K562 (cell line): ENCODE measurements around the gene SAMD10. TPM values are rescaled to one million over a fixed set of nuclear protein-coding genes. Genes with fewer than 3 reads are reported as not detected.
A peak's percentile ranks its signal among the peaks of the same experiment; 100 is the strongest.

Experiments
- ATAC-seq: fragments of 200-7000 bp; cut with Tn5 transposase; 3 replicates; pipeline ENCODE4 v1.9.1; 2020; ENCODE audit warnings: moderate library complexity
- BruUV-seq: library from RNA; stranded (reverse); fragments of 400-500 nt; replicated peaks from 2 replicates; lab custom pipeline; 2021; lab: Mats Ljungman, UMichigan
- CTCF ChIA-PET: fragments of 300-600 bp; formaldehyde crosslinking; extraction: SDS; loops from one replicate; lab custom pipeline; 2021; ENCODE audit warnings: low intra/inter-chr PET ratio; lab: Yijun Ruan, JAX
- POLR2A ChIA-PET: fragments of 300-600, 350-650 bp; sonication (Branson Sonifier 250); formaldehyde crosslinking; extraction: SDS; loops from one replicate; lab custom pipeline; 2021; ENCODE audit warnings: antibody characterized with exemption, inconsistent platforms; lab: Yijun Ruan, JAX
- DNase-seq, 4 experiments: peaks; one replicate each; pipeline versions ENCODE4 v3.0.0 to v3.0.0-alpha.2; 2011 to 2018; ENCODE audit warnings: low spot score in 3 of 4, mixed read lengths in 3 of 4; ENCODE audit errors: extremely low read depth in 1 of 4
- FAIRE-seq: peaks from 2 replicates; lab custom pipeline; 2011; peaks lifted over from hg19 to GRCh38; lab: Jason Lieb, UNC
- H2AFZ ChIP-seq: 2 replicates; pipeline ENCODE4 v1.6.0; 2011; ENCODE audit warnings: low read depth, low read length, control low read depth, inconsistent platforms
- H3K27ac ChIP-seq: fragments of 200-600 bp; 3 replicates; pipeline ENCODE4 v1.8.0; 2011; ENCODE audit warnings: low read depth, mild to moderate bottlenecking, control low read depth, inconsistent platforms, low read length, moderate library complexity, mixed read lengths; ENCODE audit errors: extremely low read depth
- H3K27me3 ChIP-seq, 2 experiments: fragments of 300-600 bp in 1 of 2; 2 replicates in 1 of 2; 3 replicates in 1 of 2; pipeline versions ENCODE4 v1.6.0 to v1.8.0; 2011; ENCODE audit warnings: inconsistent platforms in 2 of 2, low read length in 2 of 2, mild to moderate bottlenecking in 1 of 2, mixed read lengths in 1 of 2, moderate library complexity in 1 of 2; ENCODE audit not compliant: control insufficient read depth in 2 of 2, insufficient read depth in 2 of 2
- H3K36me3 ChIP-seq: fragments of 300-600 bp; 3 replicates; pipeline ENCODE4 v1.8.0; 2011; ENCODE audit warnings: mild to moderate bottlenecking, low read length, inconsistent platforms; ENCODE audit not compliant: control insufficient read depth, insufficient read depth
- H3K4me1 ChIP-seq, 2 experiments: fragments of 200-600 bp in 1 of 2; replicated peaks in 1 of 2; 2 replicates in 1 of 2; 3 replicates in 1 of 2; pipeline versions ENCODE4 v1.5.1 to v1.8.0; 2011; ENCODE audit warnings: inconsistent platforms in 2 of 2, low read length in 2 of 2, mild to moderate bottlenecking in 1 of 2, mixed read lengths in 1 of 2, moderate library complexity in 1 of 2; ENCODE audit not compliant: control insufficient read depth in 2 of 2, insufficient read depth in 2 of 2
- H3K4me2 ChIP-seq: 2 replicates; pipeline ENCODE4 v1.6.1; 2011; ENCODE audit warnings: low read length, control low read depth, inconsistent platforms, mixed read lengths; ENCODE audit not compliant: insufficient read depth
- H3K4me3 ChIP-seq: fragments of 200-600 bp; sonication (generic), shearing (Covaris generic); 2 replicates; pipeline ENCODE4 v1.5.1; 2016; ENCODE audit warnings: control low read depth, inconsistent platforms
- H3K79me2 ChIP-seq: fragments of 200-600 bp; 3 replicates; pipeline ENCODE4 v1.8.0; 2011; ENCODE audit warnings: low read length, inconsistent platforms; ENCODE audit not compliant: control insufficient read depth, insufficient read depth
- H3K9ac ChIP-seq, 2 experiments: 2 replicates each; pipeline versions ENCODE4 v1.6.0 to v1.6.1; 2011; ENCODE audit warnings: low read depth in 2 of 2, low read length in 2 of 2, control low read depth in 1 of 2, inconsistent platforms in 1 of 2, mild to moderate bottlenecking in 1 of 2, mixed read lengths in 1 of 2; ENCODE audit not compliant: insufficient read depth in 1 of 2
- H3K9me1 ChIP-seq: one replicate; pipeline ENCODE4 v1.6.0; 2011; ENCODE audit warnings: inconsistent platforms, mild to moderate bottlenecking, low read length, moderate library complexity; ENCODE audit not compliant: control insufficient read depth, insufficient read depth
- H3K9me3 ChIP-seq: replicated peaks from 2 replicates; pipeline ENCODE4 v1.5.1; 2011; ENCODE audit warnings: low read depth, low read length, inconsistent platforms; ENCODE audit not compliant: control insufficient read depth, insufficient read depth
- H4K20me1 ChIP-seq: replicated peaks from 2 replicates; pipeline ENCODE4 v1.6.1; 2011; ENCODE audit warnings: low read length, inconsistent platforms, mixed read lengths; ENCODE audit not compliant: control insufficient read depth, insufficient read depth
- ETV6 ChIP-seq, 3 experiments: fragments of 150-350 bp in 1 of 3; sonication (generic) in 1 of 3; formaldehyde crosslinking in 1 of 3; IDR thresholded peaks; 2 replicates each; pipeline versions ENCODE4 v1.6.1 to v1.8.0; 2014 to 2022; ENCODE audit warnings: borderline replicate concordance in 2 of 3, low read depth in 2 of 3, antibody characterized with exemption in 1 of 3, low read length in 1 of 3, mild to moderate bottlenecking in 1 of 3, missing genetic modification reagents in 1 of 3
- FOXA1 ChIP-seq: fragments of 450-650 bp; IDR thresholded peaks from 2 replicates; pipeline ENCODE4 v1.6.1; 2016; ENCODE audit warnings: mild to moderate bottlenecking, borderline replicate concordance
- FOXP1 ChIP-seq: sonication (generic); formaldehyde crosslinking; IDR thresholded peaks from 2 replicates; pipeline ENCODE4 v1.8.0; 2022; ENCODE audit warnings: mild to moderate bottlenecking, missing genetic modification reagents
- KLF16 ChIP-seq: IDR thresholded peaks from 2 replicates; pipeline ENCODE4 v1.6.1; 2016; ENCODE audit warnings: antibody characterized with exemption
- NFE2 ChIP-seq: IDR thresholded peaks from 2 replicates; pipeline ENCODE4 v1.6.1; 2014; ENCODE audit warnings: antibody characterized with exemption, low read depth
- NFIX ChIP-seq: fragments of 250-450 bp; sonication (Bioruptor Pico); IDR thresholded peaks from 2 replicates; pipeline ENCODE4 v1.4.0; 2020; ENCODE audit warnings: low read depth, mild to moderate bottlenecking, moderate library complexity
- NR1H2 ChIP-seq: sonication (generic); formaldehyde crosslinking; IDR thresholded peaks from 2 replicates; pipeline ENCODE4 v1.4.0; 2020; ENCODE audit warnings: mild to moderate bottlenecking, missing genetic modification reagents
- TCF7 ChIP-seq: sonication (generic); IDR thresholded peaks from 2 replicates; pipeline ENCODE4 v1.6.1; 2016; ENCODE audit warnings: antibody characterized with exemption, borderline replicate concordance
- ZNF23 ChIP-seq: fragments of 250-450 bp; sonication (Bioruptor Pico); IDR thresholded peaks from 2 replicates; pipeline ENCODE4 v1.4.0; 2020; ENCODE audit warnings: mild to moderate bottlenecking
- ZNF282 ChIP-seq: sonication (generic); formaldehyde crosslinking; IDR thresholded peaks from 2 replicates; pipeline ENCODE4 v1.8.1; 2023; ENCODE audit warnings: missing genetic modification reagents
- ZNF695 ChIP-seq: fragments of 450-650 bp; formaldehyde crosslinking; IDR thresholded peaks from 2 replicates; pipeline ENCODE4 v1.4.0; 2020; ENCODE audit warnings: mild to moderate bottlenecking, moderate library complexity
- WGBS: fragments of 100-300 bp; shearing (Covaris generic); methylation state at CpG from one replicate; pipeline ENCODE4 v1.1.6; 2016; ENCODE audit warnings: low coverage, mixed read lengths; ENCODE audit not compliant: insufficient coverage; ENCODE audit errors: missing lambda C conversion rate; 5-methylcytosine and 5-hydroxymethylcytosine counted together
- in situ Hi-C: fragments of 300-500 bp; cut with MboI; formaldehyde crosslinking; loops from 4 replicates; pipeline ENCODE4 v1.15.0; 2018; ENCODE audit warnings: inconsistent platforms, mixed read lengths
- intact Hi-C: fragments of 100-400 bp; cut with micrococcal nuclease; formaldehyde crosslinking; loops from 2 replicates; pipeline ENCODE4 v1.14.2; 2022
- polyA plus RNA-seq, 8 experiments: library from polyadenylated mRNA; depleted of rRNA in 4 of 8; stranded (reverse) in 5 of 8; unstranded in 3 of 8; fragments of >200 nt; fragmentation: Nextera tagmentation in 2 of 8; fragmentation: Illumina TruSeq in 1 of 8; extraction: Ambion mirVana in 2 of 8; extraction: Trizol in 1 of 8; gene quantifications; 2 replicates each; pipeline versions ENCODE4 v1.2.1 to v1.2.3, GENCODE V29; 2011 to 2014; ENCODE audit warnings: inconsistent platforms in 1 of 8, missing spikeins in 1 of 8
- total RNA-seq, 7 experiments: library from RNA; depleted of rRNA in 6 of 7; stranded (reverse); fragments of >200 nt in 6 of 7; fragmentation: Illumina TruSeq in 2 of 7; extraction: Trizol in 2 of 7; gene quantifications; 2 replicates each; pipeline versions ENCODE4 v1.2.1 to v1.2.3, GENCODE V29; 2011 to 2021; ENCODE audit warnings: low replicate concordance in 1 of 7
- TF ChIP-seq, protein P1 (sequence below): fragments of 250-450 bp; sonication (Bioruptor Pico); IDR thresholded peaks from 2 replicates; pipeline ENCODE4 v1.8.0; 2021; ENCODE audit warnings: mild to moderate bottlenecking, moderate library complexity
- TF ChIP-seq, protein P2 (sequence below), 2 experiments: fragments of 450-650 bp; IDR thresholded peaks; 2 replicates each; pipeline ENCODE4 v1.6.1; 2018; ENCODE audit warnings: mild to moderate bottlenecking in 2 of 2, low read depth in 1 of 2; ENCODE audit not compliant: partially characterized antibody in 2 of 2
- TF ChIP-seq, protein P3 (sequence below): sonication (generic); formaldehyde crosslinking; IDR thresholded peaks from 2 replicates; pipeline ENCODE4 v1.9.0; 2022; ENCODE audit warnings: mild to moderate bottlenecking, missing genetic modification reagents

SAMD10 gene
- total and polyA plus RNA-seq, 9 of the 15 experiments (the other 6 are each of a cell fraction or from before 2014, with no cell fraction given) = 0.37 to 15.2 (median 4.8) TPM

DNA sequence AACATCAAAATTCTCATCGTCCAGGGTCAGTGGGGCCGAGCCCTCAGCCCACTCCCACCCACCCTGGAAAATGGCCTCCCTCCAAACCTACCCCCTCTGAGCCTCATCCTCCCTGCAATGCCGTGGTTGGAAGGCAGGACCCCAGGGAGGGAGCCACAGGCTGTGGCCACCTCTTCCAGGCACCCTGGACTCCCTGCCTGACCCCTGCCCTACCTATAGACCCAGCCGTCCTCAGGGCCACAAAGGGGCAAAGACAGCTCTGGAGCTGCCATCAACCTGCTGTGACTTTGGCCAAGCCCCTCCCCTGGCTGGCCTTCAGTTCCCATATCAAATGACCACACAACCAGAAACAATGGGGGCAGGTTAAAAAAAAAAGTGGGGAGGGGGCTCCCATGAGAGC lies 21.0 kb downstream of the SAMD10 start:
- Histone ChIP-seq H3K4me3 (no peak overlapping the region), H3K27ac (no peak overlapping the region), H3K9ac (peak overlapping the region in 1 of 2 experiments; percentile 89; a peak in 2 of 4 replicates), H2AFZ (no peak overlapping the region), H3K4me2 (no peak overlapping the region), H3K36me3 (peaks cover 54% of the 10 kb centered on the region; the same call in 2 of the 3 replicates), H3K4me1 (peaks cover 16 to 73% of the 10 kb centered on the region in 2 experiments; a peak in 4 of 5 replicates), H3K9me3 (no peaks in the 10 kb centered on the region), H3K9me1 (peaks cover 4% of the 10 kb centered on the region), H3K27me3 (no peaks in the 10 kb centered on the region), H4K20me1 (peaks cover 13% of the 10 kb centered on the region; the same call in 1 of the 2 replicates), H3K79me2 (peaks cover 28% of the 10 kb centered on the region)
- no peak for DNase-seq
- 57% methylated on average over 4 of the region's 4 CpGs for WGBS
- no peak for FAIRE-seq
- BruUV-seq = no TSS peak
- ChIA-PET POLR2A (interaction anchor here (1.7 kb wide), 1 partner anchor 10 kb away, joined by 6 read pairs; no protein-coding TSS in a partner anchor), CTCF (no interaction called here)
- intact Hi-C loops = loop anchor here (5.0 kb wide), 1 partner anchor 251 kb away; the partner anchor contains the start of genes ARFRP1 and ZGPAT
- in situ Hi-C loops = no loop called here
- no peak for ATAC-seq
- TF ChIP-seq, protein P1, sequence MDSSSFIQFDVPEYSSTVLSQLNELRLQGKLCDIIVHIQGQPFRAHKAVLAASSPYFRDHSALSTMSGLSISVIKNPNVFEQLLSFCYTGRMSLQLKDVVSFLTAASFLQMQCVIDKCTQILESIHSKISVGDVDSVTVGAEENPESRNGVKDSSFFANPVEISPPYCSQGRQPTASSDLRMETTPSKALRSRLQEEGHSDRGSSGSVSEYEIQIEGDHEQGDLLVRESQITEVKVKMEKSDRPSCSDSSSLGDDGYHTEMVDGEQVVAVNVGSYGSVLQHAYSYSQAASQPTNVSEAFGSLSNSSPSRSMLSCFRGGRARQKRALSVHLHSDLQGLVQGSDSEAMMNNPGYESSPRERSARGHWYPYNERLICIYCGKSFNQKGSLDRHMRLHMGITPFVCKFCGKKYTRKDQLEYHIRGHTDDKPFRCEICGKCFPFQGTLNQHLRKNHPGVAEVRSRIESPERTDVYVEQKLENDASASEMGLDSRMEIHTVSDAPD (CRISPR knock-in tag) = no peak
- TF ChIP-seq ZNF23 (CRISPR knock-in tag) = no peak
- TF ChIP-seq FOXP1 = no peak
- TF ChIP-seq, protein P2, sequence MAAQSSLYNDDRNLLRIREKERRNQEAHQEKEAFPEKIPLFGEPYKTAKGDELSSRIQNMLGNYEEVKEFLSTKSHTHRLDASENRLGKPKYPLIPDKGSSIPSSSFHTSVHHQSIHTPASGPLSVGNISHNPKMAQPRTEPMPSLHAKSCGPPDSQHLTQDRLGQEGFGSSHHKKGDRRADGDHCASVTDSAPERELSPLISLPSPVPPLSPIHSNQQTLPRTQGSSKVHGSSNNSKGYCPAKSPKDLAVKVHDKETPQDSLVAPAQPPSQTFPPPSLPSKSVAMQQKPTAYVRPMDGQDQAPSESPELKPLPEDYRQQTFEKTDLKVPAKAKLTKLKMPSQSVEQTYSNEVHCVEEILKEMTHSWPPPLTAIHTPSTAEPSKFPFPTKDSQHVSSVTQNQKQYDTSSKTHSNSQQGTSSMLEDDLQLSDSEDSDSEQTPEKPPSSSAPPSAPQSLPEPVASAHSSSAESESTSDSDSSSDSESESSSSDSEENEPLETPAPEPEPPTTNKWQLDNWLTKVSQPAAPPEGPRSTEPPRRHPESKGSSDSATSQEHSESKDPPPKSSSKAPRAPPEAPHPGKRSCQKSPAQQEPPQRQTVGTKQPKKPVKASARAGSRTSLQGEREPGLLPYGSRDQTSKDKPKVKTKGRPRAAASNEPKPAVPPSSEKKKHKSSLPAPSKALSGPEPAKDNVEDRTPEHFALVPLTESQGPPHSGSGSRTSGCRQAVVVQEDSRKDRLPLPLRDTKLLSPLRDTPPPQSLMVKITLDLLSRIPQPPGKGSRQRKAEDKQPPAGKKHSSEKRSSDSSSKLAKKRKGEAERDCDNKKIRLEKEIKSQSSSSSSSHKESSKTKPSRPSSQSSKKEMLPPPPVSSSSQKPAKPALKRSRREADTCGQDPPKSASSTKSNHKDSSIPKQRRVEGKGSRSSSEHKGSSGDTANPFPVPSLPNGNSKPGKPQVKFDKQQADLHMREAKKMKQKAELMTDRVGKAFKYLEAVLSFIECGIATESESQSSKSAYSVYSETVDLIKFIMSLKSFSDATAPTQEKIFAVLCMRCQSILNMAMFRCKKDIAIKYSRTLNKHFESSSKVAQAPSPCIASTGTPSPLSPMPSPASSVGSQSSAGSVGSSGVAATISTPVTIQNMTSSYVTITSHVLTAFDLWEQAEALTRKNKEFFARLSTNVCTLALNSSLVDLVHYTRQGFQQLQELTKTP (IDR thresholded peaks at IDR 0.05; ENCODE audit: low read depth in 1 of 2, partially characterized antibody in 2 of 2) = no peak
- no peak for TF ChIP-seq NFIX (CRISPR knock-in tag)
- TF ChIP-seq NR1H2 (CRISPR knock-in tag) = no peak
- TF ChIP-seq TCF7 = no peak
- no peak for TF ChIP-seq ZNF282 (CRISPR knock-in tag)
- no peak for TF ChIP-seq FOXA1
- no peak for TF ChIP-seq ZNF695 (CRISPR knock-in tag)
- no peak for TF ChIP-seq KLF16
- no peak for TF ChIP-seq NFE2
- TF ChIP-seq, protein P3, sequence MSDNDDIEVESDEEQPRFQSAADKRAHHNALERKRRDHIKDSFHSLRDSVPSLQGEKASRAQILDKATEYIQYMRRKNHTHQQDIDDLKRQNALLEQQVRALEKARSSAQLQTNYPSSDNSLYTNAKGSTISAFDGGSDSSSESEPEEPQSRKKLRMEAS (CRISPR knock-in tag) = no peak
- no peak for TF ChIP-seq ETV6 (IDR thresholded peaks at IDR 0.05; ENCODE audit: borderline replicate concordance in 1 of 2, low read depth in 2 of 2, low read length in 1 of 2)
- TF ChIP-seq ETV6 (CRISPR knock-in tag; IDR thresholded peaks at IDR 0.05; ENCODE audit: borderline replicate concordance) = no peak
